NOMO-1 treated with dmso at 0.1 percent for 144 hours (cell line): Measurements from ENCODE around the gene POMC.
"Not testable (repeated sequence)": the region's sequence is repeated elsewhere in the genome, so short reads cannot be mapped to it uniquely, and the experiment has no call there.

Source experiments
- DNase-seq: peaks from one replicate; lab custom pipeline; 2025; ENCODE audit not compliant: unreplicated experiment; lab: John Stamatoyannopoulos, UW

POMC gene

GRCh38 chr2:25168256-25169072, at the start of gene POMC:
TSS of gene POMC (minus strand) at chr2:25168580. CDS start at chr2:25164772, 3,808 bp downstream.
- DNase-seq: no peak

- DNase-seq: no peak
These were observed 49.7 kb upstream of the POMC start for GRCh38 chr2:25218100-25218499.

- peak; percentile 62 for DNase-seq
These were observed 47.7 kb upstream of the POMC start for GRCh38 chr2:25215948-25216679.

GRCh38 chr2:25215232-25215631, 46.9 kb upstream of the POMC start:
- no peak for DNase-seq

GRCh38 chr2:25213229-25213628, 44.8 kb upstream of the POMC start:
- DNase-seq: no peak

- not testable (repeated sequence) for DNase-seq
These were observed 42.5 kb upstream of the POMC start for GRCh38 chr2:25210923-25211322.

GRCh38 chr2:25207078-25207545, 38.7 kb upstream of the POMC start:
- DNase-seq: no peak

GRCh38 chr2:25204190-25204838, 35.9 kb upstream of the POMC start:
- no peak for DNase-seq

GRCh38 chr2:25202275-25202674, 33.9 kb upstream of the POMC start:
- DNase-seq: no peak

GRCh38 chr2:25201794-25202193, 33.4 kb upstream of the POMC start:
- DNase-seq: no peak

GRCh38 chr2:25201265-25201664, 32.9 kb upstream of the POMC start:
- no peak for DNase-seq

- DNase-seq: no peak
These were observed 30.2 kb upstream of the POMC start for GRCh38 chr2:25198576-25198975.

- DNase-seq: no peak
These were observed 29.8 kb upstream of the POMC start for GRCh38 chr2:25198209-25198525.

GRCh38 chr2:25197336-25198208, 29.2 kb upstream of the POMC start:
- DNase-seq: no peak

GRCh38 chr2:25194576-25195122, 26.3 kb upstream of the POMC start:
- DNase-seq: no peak

- no peak for DNase-seq
These were observed 22.2 kb upstream of the POMC start for GRCh38 chr2:25190536-25190935.

GRCh38 chr2:25188405-25188804, 20.0 kb upstream of the POMC start:
- DNase-seq: no peak

- no peak for DNase-seq
These were observed 19.5 kb upstream of the POMC start for GRCh38 chr2:25187729-25188350.

GRCh38 chr2:25184254-25184653, 15.9 kb upstream of the POMC start:
- DNase-seq: no peak

GRCh38 chr2:25178976-25179375, 10.6 kb upstream of the POMC start:
- DNase-seq: no peak
